Airway epithelial cell (primary cell): ENCODE results near the gene COPG2. TPM values are rescaled to one million over a fixed set of nuclear protein-coding genes. Genes with fewer than 3 reads are reported as not detected.

Experiments used
- total RNA-seq: library from RNA; depleted of rRNA; stranded (reverse); fragments of >200 nt; gene quantifications from 2 replicates; pipeline ENCODE4 v1.2.3, GENCODE V29; 2015

The COPG2 gene
- total RNA-seq, result 17.4 and 18.1 TPM in 2 replicates

GRCh38 chr7:130668258-130669084 is at the start of gene COPG2:
TSS of gene COPG2 (minus strand) at chr7:130668748. CDS start at chr7:130668668, 80 bp downstream.

DNA sequence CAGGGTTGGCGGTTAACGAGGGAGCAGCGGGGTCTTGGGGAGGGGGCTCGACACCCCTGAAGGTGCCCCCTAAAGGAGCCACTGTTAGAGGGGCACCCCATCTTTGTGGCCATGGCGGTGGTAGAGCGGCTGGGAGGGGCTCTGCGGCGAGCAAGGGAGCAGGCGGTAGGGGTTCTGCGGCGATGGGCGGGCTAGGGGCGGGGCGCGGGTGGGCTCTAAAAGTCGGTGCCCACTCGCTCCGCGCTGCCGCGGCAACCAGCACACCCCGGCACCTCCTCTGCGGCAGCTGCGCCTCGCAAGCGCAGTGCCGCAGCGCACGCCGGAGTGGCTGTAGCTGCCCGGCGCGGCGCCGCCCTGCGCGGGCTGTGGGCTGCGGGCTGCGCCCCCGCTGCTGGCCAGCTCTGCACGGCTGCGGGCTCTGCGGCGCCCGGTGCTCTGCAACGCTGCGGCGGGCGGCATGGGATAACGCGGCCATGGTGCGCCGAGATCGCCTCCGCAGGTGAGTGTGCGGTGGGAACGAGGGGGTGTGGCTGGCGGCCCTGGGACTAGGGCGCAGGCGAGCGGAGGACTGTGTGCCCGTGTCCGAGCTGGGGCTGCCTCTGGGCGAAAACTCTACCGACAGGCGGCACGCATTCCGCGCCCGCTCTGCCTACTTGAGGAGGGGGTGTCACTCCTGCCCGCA is 176.6 kb downstream of the COPG2 start, which contains the start of gene MEST:
Gene MEST (plus strand): TSS at position 245 of the 682 bp plus-strand sequence. CDS start 229 bp downstream, at position 474.

Other genes starting within 250 kb of the COPG2 start
- 11.5 and 14.5 TPM in 2 replicates for gene CEP41, start 227.7 kb downstream of the COPG2 start, total RNA-seq
- gene MEST, start 176.7 kb downstream of the COPG2 start, total RNA-seq, result 44.7 and 50.3 TPM in 2 replicates
- gene TSGA13, start 17.8 kb upstream of the COPG2 start, total RNA-seq, result not detected in 2 replicates
- gene KLF14, start 65.5 kb upstream of the COPG2 start, total RNA-seq, result not detected in 2 replicates